KG1 (cell line): ENCODE results near the gene MB21D2.
A peak's percentile ranks its signal among the peaks of the same experiment; 100 is the strongest.

ENCODE experiments used
- DNase-seq: peaks from one replicate; lab custom pipeline; 2025; lab: John Stamatoyannopoulos, UW

The MB21D2 gene

GRCh38 chr3:192921793-192922192 lies 4.1 kb upstream of the MB21D2 start:
- no peak for DNase-seq

- no peak for DNase-seq
Observed at GRCh38 chr3:192920411-192920810, 2.8 kb upstream of the MB21D2 start.

- DNase-seq = no peak
Observed at GRCh38 chr3:192919901-192920300, 2.2 kb upstream of the MB21D2 start.

- DNase-seq = peak; percentile 21
Observed at GRCh38 chr3:192918275-192918588, 576 bp upstream of the MB21D2 start.

DNA sequence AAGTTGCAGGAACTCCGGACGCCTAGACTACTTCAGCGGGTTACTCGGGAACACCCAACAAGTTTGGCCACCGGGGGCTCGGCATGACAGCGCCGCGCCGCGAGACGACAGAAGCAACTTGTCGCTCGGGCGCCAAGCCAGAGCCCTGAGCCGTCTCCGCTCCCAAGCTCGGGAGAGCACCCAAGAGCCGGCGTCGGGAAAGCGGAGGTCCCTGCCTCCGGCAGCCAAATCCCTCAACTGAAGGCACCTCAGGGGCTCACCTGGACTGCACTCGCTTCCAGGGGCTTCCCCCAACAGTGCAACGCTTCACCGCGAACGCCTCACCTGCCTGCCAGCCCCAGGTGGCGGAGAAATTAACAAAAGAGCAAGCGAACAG lies 640 bp downstream of the MB21D2 start:
- DNase-seq = no peak

DNA sequence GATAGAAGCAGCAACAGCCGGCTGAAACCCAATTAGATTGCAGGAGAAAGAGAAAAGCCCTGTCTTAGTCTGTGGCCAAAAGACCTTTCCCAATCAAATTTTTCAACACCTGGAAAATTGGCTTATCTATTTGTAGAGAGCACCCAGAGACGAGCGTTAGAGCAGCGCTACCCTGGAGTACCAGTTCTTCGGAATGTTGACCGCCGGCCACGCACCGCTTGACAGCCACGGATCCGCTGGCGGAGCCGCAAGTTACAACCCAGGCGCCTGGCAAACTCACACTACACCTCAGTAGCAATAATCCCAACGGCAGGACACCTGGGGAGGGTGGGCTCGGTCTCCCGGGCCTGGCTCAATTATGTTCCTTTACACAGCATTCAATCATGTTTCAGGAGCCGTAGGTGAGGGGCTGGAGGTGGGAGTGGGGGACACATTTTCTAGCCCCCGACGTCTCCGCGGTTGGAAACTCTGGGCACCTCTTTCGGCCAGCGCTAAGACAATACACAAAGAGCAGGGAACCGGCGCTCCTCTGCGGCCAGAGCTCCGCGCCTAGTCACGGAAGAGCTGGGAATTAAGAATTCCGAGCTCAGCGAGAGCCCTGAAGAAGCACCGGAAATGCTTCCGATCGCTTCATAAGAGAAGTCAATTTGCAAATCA lies 1.2 kb downstream of the MB21D2 start:
- no peak for DNase-seq

DNA sequence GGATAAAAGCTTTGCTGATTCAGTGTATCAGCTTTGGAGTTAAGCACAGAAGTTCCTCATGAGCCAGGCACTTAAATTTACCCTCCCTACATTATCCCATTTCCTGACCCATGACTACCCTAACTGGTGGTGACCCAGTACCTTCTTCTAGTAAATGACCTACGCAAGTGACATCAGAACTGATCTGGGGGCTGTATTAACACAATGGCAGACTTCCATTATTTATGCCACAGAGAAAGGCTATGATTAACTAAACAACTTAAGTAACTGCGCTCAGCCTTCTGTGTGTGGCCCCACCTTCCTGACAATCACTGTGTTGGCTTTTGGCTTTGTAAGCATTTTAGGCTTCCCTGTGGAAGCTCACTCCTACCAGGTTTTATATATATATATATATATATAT lies 1.9 kb downstream of the MB21D2 start:
- DNase-seq = no peak

- no peak for DNase-seq
Observed at GRCh38 chr3:192915304-192915703, 2.4 kb downstream of the MB21D2 start.

DNA sequence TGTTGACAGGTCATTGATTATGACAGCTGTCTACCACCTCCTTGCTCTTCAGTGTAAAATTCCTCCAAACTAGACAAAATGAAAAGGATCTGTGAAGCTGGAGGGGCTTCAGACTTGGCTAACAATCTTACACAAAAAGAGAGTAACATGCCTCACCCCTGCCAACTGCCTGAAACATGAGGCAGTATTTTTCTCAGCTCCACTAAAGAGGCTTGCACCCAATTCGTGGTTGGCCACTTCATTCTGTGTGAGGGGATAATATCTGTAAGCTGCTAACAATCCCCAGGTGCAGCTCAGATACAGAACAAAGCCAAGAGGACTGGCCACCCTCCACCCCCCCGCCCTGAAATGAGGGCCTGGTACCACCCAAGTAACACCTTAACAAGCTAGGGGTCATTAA lies 2.8 kb downstream of the MB21D2 start:
- DNase-seq = no peak

DNA sequence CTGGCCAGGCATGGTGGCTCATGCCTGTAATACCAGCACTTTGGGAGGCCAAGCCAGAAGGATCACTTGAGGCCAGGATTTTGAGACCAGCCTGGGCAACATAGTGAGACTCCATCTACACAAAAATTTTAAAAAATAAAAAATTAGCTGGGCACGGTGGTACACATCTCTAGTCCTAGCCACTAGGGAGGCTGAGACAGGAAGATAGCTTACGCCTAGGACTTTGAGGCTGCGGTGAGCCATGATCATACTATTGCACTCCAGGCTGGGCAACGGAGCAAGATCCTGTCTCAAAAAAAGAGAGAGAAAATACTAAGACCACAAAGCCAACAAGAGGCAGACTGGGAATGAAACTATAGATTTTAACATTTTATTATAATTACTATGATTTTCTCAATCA lies 4.1 kb downstream of the MB21D2 start:
- DNase-seq = no peak

DNA sequence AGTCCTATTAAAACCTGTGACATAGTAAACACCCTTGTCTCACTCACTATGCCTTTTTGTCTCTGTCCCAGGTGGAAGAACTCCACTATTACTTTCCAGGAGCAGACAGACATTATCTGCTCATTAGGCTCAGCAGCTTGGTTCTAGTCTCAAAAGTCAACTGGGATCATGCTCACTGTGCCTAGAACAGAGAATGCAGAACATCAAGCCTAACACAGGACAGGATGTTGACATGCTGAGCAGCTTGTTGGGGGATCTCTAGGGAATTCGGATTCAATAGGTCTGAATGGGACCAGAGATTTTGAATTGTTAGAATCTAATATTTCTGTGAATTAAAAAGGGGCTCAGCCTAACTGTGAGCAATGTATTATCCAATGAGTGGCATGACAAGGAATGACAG lies 6.4 kb downstream of the MB21D2 start:
- no peak for DNase-seq

DNA sequence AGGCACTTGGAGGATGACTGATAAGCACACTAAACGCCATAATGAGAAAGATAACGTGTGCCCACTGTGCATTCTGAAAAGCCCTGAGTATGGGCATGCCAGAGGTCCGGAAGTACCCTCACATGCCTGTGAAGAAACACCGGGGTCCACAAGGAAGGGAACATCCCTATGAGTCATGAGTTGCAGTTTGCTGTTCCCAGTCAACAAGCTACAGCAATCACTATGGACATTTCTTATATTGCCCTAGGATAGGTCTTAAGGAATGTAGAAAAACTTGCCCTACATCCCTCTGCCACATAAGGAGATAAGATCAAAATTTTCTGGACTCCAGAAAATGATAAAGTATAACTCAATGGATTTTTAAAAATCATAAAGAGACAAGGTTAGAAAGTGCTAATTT lies 9.9 kb downstream of the MB21D2 start:
- no peak for DNase-seq

DNA sequence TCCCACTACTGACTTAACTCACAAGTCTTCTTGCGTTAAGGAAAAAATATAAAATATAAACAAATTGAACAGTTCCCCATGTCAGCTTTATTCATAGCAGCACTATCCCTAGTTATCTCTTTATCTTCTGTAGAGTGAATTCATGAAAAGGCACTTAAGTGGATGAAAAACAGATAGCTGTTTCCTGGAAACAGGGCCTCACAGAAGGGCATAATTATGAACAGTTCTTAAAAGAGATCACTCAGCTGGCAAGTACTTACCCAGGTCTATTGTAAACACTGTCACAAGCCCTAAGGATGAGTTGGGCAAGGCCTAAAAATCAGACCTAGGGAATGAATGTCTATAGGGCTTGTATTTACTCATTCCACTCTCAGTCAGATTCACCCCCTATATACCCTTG lies 10.7 kb downstream of the MB21D2 start:
- DNase-seq = no peak

DNA sequence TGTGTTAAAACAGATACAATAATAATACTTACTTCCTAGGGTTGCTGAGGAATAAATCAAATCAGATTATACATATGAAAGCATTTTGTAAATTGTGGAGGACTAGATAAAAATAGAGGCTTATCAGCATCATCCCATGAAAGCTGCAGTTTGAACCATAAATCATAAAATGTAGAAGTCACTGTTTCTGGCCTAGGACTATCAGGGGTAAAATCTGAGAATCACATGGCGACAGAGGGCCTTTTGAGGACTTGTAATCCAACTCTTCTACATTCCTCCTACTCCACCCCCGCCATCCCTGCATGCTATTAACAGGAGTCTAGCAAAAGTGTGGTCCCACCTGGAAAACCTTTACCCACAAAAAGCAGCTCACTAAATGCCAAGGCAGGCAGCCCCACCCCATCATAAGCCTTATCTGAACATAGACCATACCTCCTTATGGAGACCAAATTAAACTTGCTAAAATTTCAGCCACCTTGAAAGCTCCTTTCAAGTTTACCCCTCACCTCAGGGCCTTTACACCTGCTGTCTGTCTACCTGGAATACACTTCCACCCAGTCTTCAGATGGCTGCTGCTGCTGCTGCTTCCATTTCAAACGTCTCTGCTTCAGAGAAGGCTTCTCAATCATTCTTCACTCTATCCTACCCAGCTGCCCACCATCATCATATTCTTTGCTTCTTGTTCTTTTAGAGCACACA lies 11.5 kb downstream of the MB21D2 start:
- no peak for DNase-seq

- DNase-seq = no peak
Observed at GRCh38 chr3:192904632-192905289, 12.9 kb downstream of the MB21D2 start.

DNA sequence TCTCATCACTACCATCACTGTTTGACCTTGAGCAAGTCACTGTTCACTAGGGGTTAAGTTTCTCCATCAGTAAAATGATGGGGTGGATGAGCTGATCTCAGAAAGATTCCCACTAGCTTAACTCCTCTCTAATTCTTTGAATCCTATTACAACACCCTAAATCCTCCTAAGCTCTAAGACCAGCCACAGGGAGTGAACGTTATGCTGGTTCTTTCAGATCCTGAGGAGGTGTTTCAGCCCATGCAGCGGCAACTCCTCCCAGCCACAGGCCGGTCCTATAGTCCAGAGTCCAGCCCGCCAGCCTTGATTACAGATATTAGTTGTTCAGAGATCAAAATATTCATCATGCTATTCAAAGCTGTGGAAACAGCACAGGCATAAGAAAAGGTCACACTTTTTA lies 15.1 kb downstream of the MB21D2 start:
- DNase-seq = no peak

- DNase-seq = no peak
Observed at GRCh38 chr3:192901435-192901834, 16.2 kb downstream of the MB21D2 start.

- no peak for DNase-seq
Observed at GRCh38 chr3:192899540-192899982, 18.1 kb downstream of the MB21D2 start.

DNA sequence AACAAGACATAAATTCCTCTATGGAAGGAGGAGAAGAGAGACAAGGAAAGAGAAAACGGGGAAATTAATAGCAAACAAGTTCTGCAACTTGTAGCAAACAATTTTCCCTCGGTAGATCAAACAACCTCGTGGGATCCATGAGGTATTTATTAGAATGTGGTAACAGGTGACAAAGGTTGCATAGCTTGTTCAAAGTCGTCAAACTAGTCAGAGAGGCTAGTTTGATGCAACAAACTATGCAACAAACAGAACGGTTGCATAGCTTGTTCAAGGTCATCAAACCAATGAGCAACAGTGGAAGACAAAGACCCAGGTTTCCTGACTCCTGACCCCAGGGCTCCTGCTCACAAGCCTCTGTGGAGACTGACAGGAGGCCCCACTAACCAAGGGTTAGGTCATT lies 20.7 kb downstream of the MB21D2 start:
- DNase-seq = no peak

DNA sequence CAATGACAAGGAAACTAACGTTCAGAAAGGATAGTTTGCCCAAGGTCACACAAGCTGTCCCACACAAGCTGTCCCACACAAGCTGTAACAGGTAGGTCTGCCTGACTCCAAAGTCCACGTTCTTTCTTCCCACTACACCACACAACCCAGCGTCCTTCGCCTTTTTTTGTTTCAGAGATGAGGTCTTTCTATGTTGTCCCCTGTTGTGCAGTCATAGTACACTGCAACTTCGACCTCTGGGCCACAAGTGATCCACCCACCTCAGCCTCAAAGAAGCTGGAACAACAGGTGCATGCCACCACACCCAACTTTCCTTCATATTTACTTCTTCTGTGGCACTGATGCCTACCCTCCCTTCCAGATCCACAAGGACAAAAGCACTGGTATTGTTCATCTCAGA lies 21.4 kb downstream of the MB21D2 start:
- no peak for DNase-seq

- no peak for DNase-seq
Observed at GRCh38 chr3:192894676-192895075, 23.0 kb downstream of the MB21D2 start.

- peak; percentile 30 for DNase-seq
Observed at GRCh38 chr3:192892981-192893700, 24.5 kb downstream of the MB21D2 start.
